GM19438 (cell line): ENCODE results near the gene HS1BP3.

Source experiments
- ATAC-seq: cut with Tn5 transposase; IDR thresholded peaks from one replicate; pipeline ENCODE4 v1.9.1; 2021; ENCODE audit warnings: low read depth; ENCODE audit not compliant: unreplicated experiment

Gene HS1BP3, protein sequence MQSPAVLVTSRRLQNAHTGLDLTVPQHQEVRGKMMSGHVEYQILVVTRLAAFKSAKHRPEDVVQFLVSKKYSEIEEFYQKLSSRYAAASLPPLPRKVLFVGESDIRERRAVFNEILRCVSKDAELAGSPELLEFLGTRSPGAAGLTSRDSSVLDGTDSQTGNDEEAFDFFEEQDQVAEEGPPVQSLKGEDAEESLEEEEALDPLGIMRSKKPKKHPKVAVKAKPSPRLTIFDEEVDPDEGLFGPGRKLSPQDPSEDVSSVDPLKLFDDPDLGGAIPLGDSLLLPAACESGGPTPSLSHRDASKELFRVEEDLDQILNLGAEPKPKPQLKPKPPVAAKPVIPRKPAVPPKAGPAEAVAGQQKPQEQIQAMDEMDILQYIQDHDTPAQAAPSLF

DNA sequence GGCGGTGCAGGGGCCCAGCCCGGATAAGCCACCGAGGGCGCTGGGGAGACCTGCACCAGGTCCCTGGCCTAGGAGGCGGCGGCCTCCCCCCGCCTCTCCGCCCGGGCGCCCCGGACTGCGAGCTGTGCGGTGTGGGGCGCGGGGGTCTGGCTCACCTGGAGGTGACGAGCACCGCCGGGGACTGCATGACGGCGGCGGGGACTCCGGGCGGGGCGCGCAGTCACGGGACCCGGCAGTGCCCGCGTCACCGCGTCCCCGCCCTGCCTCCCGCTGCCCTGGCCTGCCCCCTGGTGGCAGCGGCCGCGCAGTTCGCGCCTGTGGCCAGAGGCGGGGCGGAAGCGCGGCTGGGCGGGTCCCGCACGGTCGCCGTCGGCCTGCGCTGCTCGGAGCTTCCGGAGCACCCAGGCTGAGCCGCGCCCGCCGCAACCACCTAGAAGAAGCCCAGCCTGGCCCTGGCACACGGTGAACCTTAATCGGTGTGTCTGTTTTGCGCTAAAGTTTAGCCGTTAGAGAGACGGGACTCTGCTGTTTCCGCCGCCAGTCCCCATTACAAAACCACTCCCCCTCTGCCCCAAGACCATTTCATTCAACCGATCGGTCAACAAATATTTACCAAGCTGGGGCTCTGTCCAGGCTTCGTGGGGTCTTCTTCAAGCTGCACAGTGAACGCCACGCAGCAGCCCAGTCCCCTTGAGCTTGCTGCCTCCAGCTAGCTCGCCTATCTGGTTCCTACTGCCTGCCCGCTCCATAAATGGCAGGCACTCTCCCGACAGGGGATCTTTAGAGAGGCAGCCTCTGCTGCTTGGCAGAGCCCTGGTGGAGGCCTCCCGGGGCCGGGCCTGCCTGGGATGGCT, at the start of gene HS1BP3:
HS1BP3 (minus strand) TSS at position 222 of the 854 bp plus-strand sequence; CDS start at position 187, 35 bp downstream.
- ATAC-seq = peak; percentile 95

DNA sequence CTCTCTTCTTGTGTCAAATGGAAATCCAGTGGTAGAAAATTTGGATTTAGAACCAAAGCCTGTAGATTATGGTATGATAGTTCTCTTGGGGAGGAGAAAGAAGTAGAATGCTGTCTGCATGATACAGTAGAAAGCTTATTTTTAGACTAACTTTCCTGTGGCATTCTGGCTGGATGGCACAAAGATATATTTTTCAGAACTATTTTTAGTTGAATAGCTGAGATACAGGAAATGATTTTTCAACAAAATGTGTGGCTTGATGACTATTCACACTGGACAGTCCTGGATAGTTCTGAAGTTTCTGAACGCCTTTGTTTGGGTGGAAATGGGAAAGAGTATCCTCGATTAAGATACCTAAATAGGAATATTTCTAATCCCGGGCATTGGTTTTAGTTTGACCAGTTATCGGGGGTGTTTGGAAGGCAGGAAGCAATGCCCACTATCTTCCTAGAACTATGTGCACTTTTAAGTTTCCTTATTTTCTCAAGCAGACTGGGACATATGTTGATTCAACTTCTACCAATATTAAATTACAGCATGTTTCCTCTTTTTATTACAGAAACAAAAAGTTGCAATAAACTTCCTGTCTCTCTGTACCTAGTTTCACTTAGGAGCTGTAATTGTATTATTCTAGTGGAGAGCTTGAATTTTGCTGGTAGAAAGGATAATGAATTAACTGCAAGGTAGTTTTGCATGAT, 48.2 kb upstream of the HS1BP3 start:
- no peak for ATAC-seq

DNA sequence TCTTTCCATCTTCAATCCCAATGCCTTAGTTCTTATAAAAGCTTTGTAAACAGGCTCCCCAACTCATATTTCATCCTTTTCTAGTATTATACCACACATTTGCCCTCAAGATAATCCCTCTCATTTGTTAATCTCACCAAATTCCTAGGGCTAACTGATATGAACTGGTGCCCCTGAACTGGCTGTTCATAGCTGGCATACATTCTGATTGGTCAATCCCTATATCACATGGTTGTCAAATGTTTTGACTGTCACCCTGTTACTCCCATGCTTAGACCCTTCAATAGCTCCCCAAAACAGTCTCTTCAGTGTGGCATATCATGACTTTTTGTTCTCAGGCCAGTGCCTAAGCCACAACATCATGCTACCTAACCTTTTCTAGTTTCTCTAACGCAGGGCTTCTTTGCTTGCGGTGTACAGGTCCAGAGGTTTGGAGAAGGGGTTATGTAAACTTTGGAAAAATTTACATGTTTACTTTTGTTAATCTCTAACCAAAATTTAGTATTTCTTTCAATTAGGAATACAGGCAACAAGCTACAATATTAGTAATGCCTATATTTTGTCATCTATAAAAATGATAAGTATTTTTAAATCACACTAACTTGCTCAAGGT, 46.5 kb upstream of the HS1BP3 start:
- no peak for ATAC-seq

DNA sequence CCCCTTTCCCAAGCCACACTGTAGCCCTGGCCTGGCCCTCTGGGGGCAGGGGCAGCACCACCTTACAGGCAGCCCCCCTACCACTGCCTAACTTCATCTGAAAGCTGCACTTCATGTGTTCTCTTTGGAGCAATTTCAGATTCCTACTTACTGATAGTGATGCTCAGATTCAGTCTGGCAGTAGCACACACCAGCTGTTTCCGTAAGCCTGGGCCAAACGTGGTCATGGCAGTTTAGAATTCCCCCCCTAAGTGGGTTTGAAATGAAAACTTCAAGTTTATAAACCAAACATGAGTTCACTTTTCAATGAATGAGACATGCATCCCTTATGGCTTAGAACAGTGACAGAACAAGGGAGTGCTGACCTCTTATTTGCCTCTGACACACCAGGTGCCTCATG, 45.5 kb upstream of the HS1BP3 start:
- no peak for ATAC-seq

DNA sequence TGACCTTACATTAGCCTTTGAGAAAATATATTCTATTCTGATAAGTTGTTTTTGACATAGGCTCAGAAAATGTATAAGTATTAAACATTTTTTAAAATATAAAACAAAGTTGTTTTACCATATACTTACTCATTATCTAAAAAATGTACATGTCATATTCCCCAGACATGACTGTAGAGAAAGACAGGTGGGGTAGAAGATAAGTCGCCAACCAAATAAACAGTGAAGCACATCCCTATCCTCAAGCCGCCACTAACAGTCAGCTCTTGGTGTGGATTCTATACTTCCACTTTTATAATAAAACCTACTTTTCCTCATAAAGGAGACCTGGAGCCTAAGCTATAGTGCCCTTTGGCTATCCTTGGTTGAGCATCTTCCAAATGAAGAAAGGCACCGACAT, 42.4 kb upstream of the HS1BP3 start:
- no peak for ATAC-seq

DNA sequence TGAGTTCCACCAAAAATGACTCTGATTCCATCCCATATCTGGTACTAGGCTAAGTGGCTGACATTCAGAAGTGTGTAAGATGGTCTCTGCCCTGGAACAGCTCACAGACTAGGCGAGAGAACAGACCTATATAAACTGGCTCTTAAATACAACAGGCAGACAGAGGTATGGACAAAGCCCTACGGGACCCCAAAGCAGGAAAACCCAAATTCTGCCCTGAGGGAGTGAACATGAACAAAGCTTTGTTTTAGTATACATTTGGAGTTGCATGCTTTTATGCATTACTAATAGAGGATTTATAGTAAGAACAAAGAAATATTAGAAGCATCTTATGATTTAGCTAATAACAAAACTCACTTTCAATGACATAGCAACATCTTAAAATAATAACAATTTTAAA, 41.2 kb upstream of the HS1BP3 start:
- ATAC-seq = no peak

DNA sequence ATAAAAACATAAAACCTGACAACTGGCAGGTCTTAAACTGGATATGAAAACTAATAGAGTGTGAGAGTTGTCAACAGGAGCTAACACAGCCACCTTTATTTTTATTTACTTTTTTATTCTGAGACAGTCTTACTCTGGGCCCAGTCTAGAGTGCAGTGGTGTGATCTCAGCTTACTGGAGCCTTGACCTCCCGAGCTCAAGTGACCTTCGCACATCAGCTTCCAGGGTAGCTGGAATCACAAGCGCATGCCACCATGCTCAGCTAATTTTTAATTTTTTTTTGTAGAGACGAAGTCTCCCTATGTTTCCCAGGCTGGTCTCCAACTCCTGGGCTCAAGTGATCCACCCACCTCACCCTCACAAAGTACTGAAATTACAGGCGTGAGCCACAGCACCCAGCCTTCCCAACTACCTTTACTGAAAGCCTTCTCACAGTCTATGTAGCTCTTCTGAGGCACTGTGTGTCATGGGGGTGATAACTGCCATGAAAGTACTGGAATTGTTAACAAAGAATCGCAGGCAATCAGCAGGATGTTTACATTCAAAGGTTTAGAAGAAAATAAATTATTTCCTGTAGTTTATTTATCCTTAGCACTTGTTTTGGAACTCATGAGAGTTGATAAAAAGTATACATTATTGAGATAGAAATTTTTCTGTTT, 40.3 kb upstream of the HS1BP3 start:
- no peak for ATAC-seq

DNA sequence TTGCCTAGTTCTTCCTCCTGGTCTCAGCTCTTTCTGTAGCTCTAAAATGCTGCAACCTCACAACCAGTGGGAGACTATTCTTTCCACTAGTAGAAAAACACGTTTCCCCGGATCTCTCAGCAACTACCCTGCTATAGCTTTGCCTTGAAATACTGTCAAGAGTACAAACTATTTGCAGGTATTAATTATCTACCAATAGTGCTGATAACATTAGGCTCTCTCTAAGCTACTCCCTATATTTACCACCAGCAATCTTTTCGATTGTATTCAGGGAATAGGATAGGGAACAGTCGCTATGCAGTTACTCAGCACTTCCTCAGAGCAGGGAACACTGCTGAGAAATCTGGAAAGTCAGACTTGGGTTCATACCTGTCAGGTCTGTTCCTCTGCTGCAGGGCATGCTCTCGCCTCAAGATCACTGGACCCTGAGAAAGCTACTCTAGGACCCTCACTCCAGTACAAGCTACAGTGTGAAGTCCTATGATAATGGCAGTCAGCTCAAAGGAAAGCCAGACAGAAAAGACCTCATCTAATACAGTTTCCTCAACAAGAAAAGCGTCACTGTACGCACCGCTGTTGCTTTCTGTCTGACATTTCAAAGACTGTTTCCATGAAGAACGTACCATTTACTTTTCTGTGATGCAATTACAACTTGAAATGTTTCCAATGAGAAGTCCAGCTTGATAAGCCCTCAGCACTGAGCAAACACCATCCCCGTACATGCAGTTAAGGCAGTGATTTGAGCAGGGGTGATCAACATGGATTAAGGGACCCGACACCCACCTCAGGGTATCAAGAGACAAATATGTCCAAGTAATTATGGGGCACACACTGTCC, 38.7 kb upstream of the HS1BP3 start:
- no peak for ATAC-seq

DNA sequence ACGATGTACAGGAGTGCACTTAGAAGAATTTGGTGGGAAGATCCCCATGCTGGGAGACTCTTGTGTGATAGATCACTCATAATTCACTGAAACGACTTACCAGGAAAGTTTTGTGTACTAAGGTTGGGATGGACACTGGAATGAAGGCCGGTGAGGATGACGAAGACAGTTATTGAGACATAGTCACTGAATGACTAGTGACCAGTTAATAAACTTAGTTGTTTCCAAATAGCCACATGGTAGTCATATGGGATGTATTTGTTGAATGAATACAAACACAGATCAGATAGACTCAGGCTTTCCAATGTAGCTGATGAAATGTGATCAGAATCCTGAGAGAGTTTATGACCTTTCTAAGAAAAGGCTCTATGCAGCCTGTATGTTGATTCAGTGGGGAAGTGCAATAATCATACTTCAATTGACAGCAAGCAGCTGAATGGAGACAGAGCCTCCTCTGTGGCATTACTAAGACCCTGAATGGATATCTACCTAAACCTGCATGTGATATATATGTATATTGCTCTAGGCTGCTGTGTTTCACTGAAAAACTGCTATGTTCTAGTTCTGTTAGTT, 36.4 kb upstream of the HS1BP3 start:
- ATAC-seq = no peak

DNA sequence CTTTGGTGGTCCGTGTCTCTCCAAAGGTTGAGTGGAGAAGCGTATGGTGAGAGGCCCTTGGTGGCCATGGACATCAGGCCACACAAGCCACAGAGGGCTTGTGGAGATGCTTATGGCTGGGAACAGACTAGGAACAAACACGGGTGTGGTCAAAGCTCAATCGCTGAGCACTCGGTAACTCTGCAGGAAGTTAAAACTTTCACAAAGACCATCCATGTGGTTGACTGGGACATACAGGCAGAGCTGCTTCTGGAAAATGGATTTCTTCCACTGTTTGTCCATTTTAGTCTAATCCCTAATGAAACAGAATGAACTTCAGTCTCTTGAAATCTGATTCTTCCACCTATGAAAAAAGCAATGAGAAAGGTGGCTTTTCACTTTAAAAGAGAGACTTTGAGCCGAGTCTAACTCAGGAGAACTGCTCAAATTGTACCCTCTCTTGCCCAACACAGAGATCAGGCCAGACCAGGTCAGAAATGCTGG, 33.7 kb upstream of the HS1BP3 start:
- ATAC-seq = no peak

DNA sequence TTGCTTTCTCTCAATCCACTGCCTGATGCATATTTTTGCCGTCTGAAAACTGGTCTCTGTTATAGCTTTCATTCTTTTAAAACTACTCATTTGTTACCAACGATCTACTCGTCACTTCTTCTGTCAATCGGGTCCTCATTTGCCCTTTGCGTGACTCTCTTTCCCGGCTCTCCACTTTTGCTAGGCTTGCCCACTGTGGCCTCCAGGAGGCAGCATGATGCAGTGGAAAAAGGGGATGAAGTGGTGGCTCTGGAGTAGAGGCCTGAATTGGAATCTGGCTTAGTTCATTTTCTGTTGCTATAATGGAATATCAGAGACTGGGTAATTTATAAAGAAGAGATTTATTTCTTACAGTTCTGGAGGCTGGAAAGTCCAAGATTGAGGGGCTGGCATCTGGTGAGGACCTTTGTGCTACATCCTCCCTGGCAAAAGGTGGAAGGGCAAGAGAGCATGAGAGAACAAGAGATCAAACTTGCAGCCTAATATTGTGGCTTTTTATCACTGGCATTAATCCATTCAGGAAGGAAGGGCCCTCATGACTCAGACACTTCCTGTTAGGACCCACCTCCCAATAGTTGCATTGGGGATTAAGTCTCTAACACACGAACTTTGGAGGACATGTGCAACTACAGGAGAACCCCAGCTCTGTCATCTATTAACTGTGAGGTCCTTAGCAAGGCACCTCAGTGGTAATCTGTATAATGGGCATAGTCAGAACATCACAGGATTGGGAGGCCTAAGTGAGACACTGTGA, 31.4 kb upstream of the HS1BP3 start:
- no peak for ATAC-seq

DNA sequence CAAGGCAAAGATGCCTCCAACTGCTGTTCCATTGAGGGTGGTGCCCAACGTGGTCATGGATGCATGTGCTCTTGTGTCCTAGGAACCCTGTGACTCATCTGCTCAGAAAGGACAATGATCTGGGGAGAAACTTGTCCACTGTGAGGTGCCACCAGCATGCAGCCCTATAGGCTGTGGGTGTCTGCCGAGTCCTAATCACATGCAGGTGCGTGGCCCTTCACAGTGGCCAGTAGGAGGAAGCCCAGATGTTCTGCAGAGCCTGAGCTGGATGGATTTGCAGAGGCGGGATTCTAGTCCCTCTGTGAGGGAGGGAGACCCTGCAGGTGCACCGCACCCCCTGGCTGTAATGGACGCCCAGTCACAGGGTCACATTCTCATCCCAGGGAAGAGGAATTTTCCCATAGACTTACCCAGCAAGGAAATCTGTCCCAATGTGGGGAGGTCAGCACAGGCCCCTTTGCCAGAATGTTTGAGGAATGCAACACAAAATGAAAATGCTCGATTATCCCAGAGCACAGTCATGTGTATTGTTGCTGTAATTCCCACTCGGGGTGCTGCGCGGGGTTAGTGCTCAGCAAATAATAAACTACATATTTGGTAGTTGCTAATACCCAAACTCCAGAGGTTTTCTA, 30.0 kb upstream of the HS1BP3 start:
- no peak for ATAC-seq

DNA sequence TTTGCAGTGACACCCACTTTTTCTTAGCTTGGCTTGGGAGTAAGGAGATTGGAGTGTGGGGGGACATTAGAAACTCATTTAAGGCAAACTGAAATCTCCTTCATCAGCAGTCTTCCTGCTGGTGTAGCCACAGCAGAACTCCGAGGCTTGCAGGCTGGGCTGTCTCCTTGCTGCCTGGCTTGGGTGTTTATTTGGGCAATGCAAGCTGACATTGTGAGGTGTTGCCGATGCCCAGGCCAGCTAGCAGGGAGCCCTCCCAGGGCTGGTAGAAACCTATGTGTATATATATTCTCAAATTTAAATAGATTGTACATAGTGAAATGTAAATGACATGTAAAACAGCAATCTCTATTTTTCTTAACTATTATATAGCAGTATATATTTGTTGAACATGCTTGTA, 27.9 kb upstream of the HS1BP3 start:
- no peak for ATAC-seq

DNA sequence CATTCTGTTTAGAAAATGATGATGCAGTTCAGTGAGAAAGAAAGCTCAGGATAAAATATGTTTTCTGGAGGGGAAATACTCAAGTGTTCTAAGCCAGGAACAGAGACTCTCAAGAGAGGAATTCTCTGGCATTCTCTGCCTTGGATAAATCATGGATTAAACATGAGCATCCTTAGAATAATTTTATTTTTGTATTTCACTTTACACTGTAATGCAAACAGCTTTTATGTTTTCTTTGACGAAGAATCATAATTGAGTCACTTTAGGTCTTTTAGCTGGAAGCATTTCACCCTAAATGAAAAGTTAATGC, 27.1 kb upstream of the HS1BP3 start:
- no peak for ATAC-seq

DNA sequence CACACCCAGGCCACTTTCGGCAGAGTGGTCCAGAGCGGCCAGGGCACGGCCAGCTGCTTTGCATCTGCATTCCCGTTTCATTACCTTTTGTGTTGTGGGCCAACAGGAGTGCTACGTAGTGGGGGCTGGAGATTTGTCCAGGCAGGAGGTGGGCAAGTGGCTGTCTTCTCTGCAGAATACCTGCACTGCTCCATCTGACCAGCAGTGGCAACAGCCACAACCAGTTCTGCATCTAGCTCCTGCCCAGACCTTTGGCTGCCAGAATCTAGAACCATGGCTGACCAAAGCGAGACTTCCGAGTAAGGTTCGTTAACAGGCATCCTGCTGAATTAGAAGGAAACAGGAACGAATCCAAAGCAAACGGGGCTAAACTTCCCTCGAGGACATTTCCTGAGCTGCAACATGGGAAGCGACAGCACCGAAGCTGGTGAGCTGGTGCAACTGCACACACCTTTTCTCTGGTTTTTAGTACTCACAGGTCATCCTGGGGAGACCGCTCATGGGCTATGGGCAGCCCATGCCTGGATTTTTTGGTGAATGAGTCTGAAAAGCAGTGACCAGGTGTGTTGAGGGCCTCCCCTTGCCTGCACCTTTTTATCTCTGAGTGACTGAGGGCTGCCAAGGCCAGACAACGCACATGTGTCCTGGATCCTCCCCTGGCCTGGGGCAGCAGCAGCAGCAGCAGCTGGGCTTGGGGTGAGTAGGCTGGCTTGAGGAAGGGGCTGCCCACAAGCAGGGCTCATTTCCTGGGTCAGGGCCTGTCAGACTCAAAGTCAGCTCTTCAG, 26.6 kb upstream of the HS1BP3 start:
- peak; percentile 47 for ATAC-seq

DNA sequence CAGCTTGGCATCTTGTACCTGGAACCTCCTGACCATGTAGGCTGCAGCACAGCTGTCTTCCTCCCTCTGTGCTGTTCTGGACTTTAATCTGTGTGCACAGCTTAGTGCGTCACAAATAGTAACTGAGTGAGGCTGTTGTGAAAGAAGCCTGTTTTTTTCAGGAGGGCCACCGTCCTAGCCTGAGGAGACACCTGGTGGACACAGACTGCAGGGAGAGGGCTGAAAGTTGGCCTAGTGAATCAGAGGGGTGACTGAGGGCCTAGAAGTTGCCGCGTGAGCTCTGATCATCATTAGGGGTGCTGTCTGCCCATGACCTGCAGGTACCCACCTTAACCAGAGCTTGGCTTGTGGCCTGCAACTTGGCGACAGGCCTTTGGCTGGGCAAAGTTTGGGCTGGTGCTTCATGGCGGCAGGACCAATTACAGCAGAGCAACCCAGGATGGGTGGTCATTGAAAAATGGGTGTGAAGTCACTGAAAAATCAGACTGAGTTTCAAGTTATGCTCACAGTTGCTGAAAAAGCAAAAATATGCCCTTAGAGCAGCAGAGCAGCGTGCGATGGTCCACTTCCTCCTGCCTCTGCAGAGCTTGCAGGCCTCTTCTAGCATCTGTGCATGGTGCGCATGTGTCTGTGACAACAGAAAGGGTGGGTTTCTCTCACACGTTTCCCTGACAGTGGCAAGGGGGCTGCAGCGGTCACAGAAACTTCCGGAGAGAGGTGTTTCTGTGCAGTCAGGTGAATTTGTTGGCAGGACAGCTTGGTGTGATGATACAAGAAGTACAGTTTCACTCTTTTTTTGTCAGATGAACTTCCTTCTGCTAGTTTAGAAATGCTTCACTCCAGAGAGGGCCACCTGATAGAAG, 25.7 kb upstream of the HS1BP3 start:
- peak; percentile 50 for ATAC-seq
